ENCODE results near the gene C1D.

The C1D gene

GRCh38 chr2:68057658-68058396 lies 5.0 kb downstream of the C1D start:
- no peak for DNase-seq

GRCh38 chr2:68052717-68053422 lies 9.9 kb downstream of the C1D start:
- DNase-seq: no peak

GRCh38 chr2:68050353-68050752 lies 12.5 kb downstream of the C1D start:
- DNase-seq: no peak

- DNase-seq: no peak
Observed at GRCh38 chr2:68046642-68047240, 16.1 kb downstream of the C1D start.

GRCh38 chr2:68046224-68046623 lies 16.6 kb downstream of the C1D start:
- DNase-seq: no peak

- DNase-seq: no peak
Observed at GRCh38 chr2:68045342-68045741, 17.5 kb downstream of the C1D start.

GRCh38 chr2:68044099-68044498 lies 18.7 kb downstream of the C1D start:
- no peak for DNase-seq

- DNase-seq: no peak
Observed at GRCh38 chr2:68043695-68044094, 19.1 kb downstream of the C1D start.

- DNase-seq: no peak
Observed at GRCh38 chr2:68043032-68043431, 19.8 kb downstream of the C1D start.

GRCh38 chr2:68041704-68042245 lies 21.0 kb downstream of the C1D start:
- no peak for DNase-seq

- no peak for DNase-seq
Observed at GRCh38 chr2:68040078-68040477, 22.7 kb downstream of the C1D start.

- no peak for DNase-seq
Observed at GRCh38 chr2:68039317-68039716, 23.5 kb downstream of the C1D start.

- no peak for DNase-seq
Observed at GRCh38 chr2:68032702-68033101, 30.1 kb downstream of the C1D start.

GRCh38 chr2:68031542-68032160 lies 31.2 kb downstream of the C1D start:
- no peak for DNase-seq

GRCh38 chr2:68031043-68031442 lies 31.8 kb downstream of the C1D start:
- DNase-seq: no peak

GRCh38 chr2:68030529-68030928 lies 32.3 kb downstream of the C1D start:
- no peak for DNase-seq

GRCh38 chr2:68027959-68028358 lies 34.8 kb downstream of the C1D start:
- no peak for DNase-seq

- DNase-seq: no peak
Observed at GRCh38 chr2:68024450-68024849, 38.4 kb downstream of the C1D start.

- no peak for DNase-seq
Observed at GRCh38 chr2:68023904-68024303, 38.9 kb downstream of the C1D start.

GRCh38 chr2:68018727-68019126 lies 44.1 kb downstream of the C1D start:
- DNase-seq: no peak

GRCh38 chr2:68009526-68009925 lies 53.3 kb downstream of the C1D start:
- DNase-seq: no peak

GRCh38 chr2:68000170-68000825 lies 62.5 kb downstream of the C1D start:
- DNase-seq: no peak

- no peak for DNase-seq
Observed at GRCh38 chr2:67999332-67999731, 63.5 kb downstream of the C1D start.
